Heart left ventricle (tissue), 13 donors: ENCODE measurements around the gene RAD51B.

ENCODE experiments used
- CTCF ChIP-seq, 12 donors: fragments of 200-600 bp; sonication (generic) in 4 of 12; IDR thresholded peaks; one replicate each; pipeline versions ENCODE4 v1.5.0 to v1.8.0; 2018 to 2022; ENCODE audit warnings: antibody characterized with exemption in 12 of 12, mild to moderate bottlenecking in 5 of 12
- POLR2A ChIP-seq, 2 donors: fragments of 450-650 bp; IDR thresholded peaks; one replicate each; pipeline ENCODE4 v1.6.1; 2017; ENCODE audit warnings: antibody characterized with exemption in 2 of 2, mild to moderate bottlenecking in 2 of 2, moderate library complexity in 2 of 2
- donor health status: ischemic (EF 13 %, LVEDD 7.1; RV severe dilation, severe dysfunction).
- donor health status: DM: no; HTN: yes; CAD: no.
- donor health status: DM: no; HTN: no; CAD: no.
- donor health status: ischemic (EF 25% LVEDD 6.9; RV normal size, moderate dysfunction).
- donor health status: ischemic (EF 25% LVEDD 5.7; RV mildly dilated, moderate dysfunction).
- donor health status: ischemic (EF 35%, LVEDD 5.7; RV mildly dilated, moderate dysfunction).
- donor health status: nonischemic (EF 11% LVEDD 7.7; RV severe dilation, severe dysfunction).
- donor health status: DM: yes; HTN: yes; CAD: no.
- donor health status: PGD.
- donor health status: ischemic (EF 29% LVEDD 5.4; RV normal size, mild dysfunction).
- donor health status: nonischemic (EF 23%, LVEDD 6.1; RV moderate dilation, normal function).

- no peak for TF ChIP-seq CTCF (IDR thresholded peaks at IDR 0.05)
- no peak for TF ChIP-seq POLR2A (IDR thresholded peaks at IDR 0.05)
These were observed 97.4 kb downstream of the RAD51B start for GRCh38 chr14:67917006-67917405.
